GM12891 (cell line): Measurements from ENCODE around the gene RDX.

ENCODE experiments used
- PAX5 ChIP-seq: IDR thresholded peaks from 2 replicates; pipeline ENCODE4 v1.6.1; 2011; ENCODE audit warnings: low read length, moderate library complexity, mild to moderate bottlenecking; ENCODE audit not compliant: insufficient read depth, severe bottlenecking
- POLR2A ChIP-seq: IDR thresholded peaks from 2 replicates; pipeline ENCODE4 v1.6.1; 2011; ENCODE audit warnings: low read depth, low read length, control low read depth
- POLR2AphosphoS5 ChIP-seq: IDR thresholded peaks from 2 replicates; pipeline ENCODE4 v1.6.1; 2011; ENCODE audit warnings: low read depth, low read length, control low read depth
- SPI1 ChIP-seq: IDR thresholded peaks from 2 replicates; pipeline ENCODE4 v1.6.1; 2011; ENCODE audit warnings: low read depth, low read length, control low read depth
- TAF1 ChIP-seq: IDR thresholded peaks from 2 replicates; pipeline ENCODE4 v1.6.1; 2011; ENCODE audit warnings: low read depth, low read length, control low read depth

- TF ChIP-seq POLR2A (no peak), PAX5 (no peak), POLR2AphosphoS5 (no peak), TAF1 (no peak), SPI1 (no peak)
These were observed 100.1 kb downstream of the RDX start for GRCh38 chr11:110196241-110196754.
